Measurements from ENCODE around the gene RLF. TPM values are rescaled to one million over a fixed set of nuclear protein-coding genes. Genes with fewer than 3 reads are reported as not detected.

The RLF gene
- polyA plus RNA-seq, 1 donor (not counting 4 experiments of a cell fraction or from before 2014, with no cell fraction given) = 10.7 TPM

DNA sequence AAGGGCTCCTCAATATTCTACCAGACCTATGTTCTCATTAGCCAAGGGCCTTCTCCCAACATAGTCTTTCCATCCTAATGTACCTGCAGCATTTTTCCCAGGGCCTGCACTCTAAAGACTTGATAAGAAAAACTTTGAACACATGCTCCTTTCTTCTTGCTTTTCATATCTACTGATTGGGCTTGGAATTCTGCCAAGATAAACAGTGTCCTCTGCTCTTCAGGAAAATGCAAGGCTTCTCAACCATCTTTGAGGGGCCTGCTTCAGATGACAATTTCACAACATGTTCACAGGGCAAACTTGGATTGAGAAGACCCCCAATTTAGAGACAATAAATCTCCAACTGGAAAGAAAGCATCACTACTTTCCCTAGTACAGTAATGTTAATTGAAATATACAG, 38.3 kb upstream of the RLF start:
- Histone ChIP-seq H3K9ac (ENCODE audit: control insufficient read depth, extremely low read depth, insufficient read depth, low read length) (no peak overlapping the region), H2AFZ (ENCODE audit: control insufficient read depth, low read length) (no peak overlapping the region), H3K36me3 (ENCODE audit: control insufficient read depth in 2 of 2, extremely low read depth in 1 of 2, insufficient read depth in 2 of 2, low read length in 2 of 2) (no peaks in the 10 kb centered on the region), H3K9me1 (ENCODE audit: control insufficient read depth, extremely low read depth, insufficient read depth, low read length) (no peaks in the 10 kb centered on the region), H3K27ac (ENCODE audit: control insufficient read depth, insufficient read depth, low read length) (no peak overlapping the region), H3K79me2 (ENCODE audit: control insufficient read depth, insufficient read depth, low read length) (no peaks in the 10 kb centered on the region), H3K4me1 (ENCODE audit: control insufficient read depth, extremely low read depth, insufficient read depth, low read length) (no peaks in the 10 kb centered on the region), H3K27me3 (ENCODE audit: control insufficient read depth, extremely low read depth, insufficient read depth, low read length) (no peaks in the 10 kb centered on the region), H3K4me3 (ENCODE audit: control insufficient read depth in 2 of 3, extremely low read depth in 1 of 3, insufficient read depth in 2 of 3, low read depth in 1 of 3, low read length in 3 of 3) (no peak overlapping the region), H3K9me3 (ENCODE audit: control insufficient read depth, low read depth, low read length) (no peaks in the 10 kb centered on the region), H4K20me1 (ENCODE audit: control insufficient read depth, extremely low read depth, insufficient read depth, low read length) (no peaks in the 10 kb centered on the region), H3K4me2 (ENCODE audit: control insufficient read depth, extremely low read depth, insufficient read depth, low read depth, low read length) (no peak overlapping the region)
- no peak for FAIRE-seq
- dilution Hi-C loops (cut with MboI; ENCODE audit: extremely low pct_ligation_motif_present, low sequenced_read_pairs) = no loop called here
- no peak for DNase-seq (ENCODE audit: low read depth, low spot score)
- no peak for TF ChIP-seq CTCF (optimal IDR thresholded peaks at IDR 0.05 in 1 of 3, IDR thresholded peaks at IDR 0.05 in 1 of 3, conservative IDR thresholded peaks at IDR 0.05 in 1 of 3; ENCODE audit: extremely low read depth in 1 of 3, insufficient read depth in 2 of 3, low read length in 3 of 3)

DNA sequence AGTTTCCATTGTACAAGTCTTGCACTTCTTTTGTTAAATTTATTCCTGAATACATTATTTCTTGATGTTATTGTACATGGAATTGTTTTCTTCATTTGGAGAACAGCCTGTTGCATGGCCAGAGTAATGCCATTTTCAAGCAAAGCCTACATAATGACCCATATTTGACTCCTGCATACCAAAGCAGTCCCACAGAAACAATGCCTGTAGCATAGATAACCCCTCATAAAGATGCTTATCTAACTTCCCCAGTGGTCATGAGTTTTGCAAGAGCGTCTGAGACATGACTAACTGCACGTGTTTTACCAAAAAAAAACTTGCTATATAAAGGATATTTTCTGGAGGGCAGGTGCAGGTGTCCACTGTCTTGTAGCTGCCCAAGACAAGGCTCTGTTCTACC, 30.3 kb upstream of the RLF start:
- Histone ChIP-seq H3K9me3 (ENCODE audit: control insufficient read depth, low read depth, low read length) (no peaks in the 10 kb centered on the region), H3K4me3 (ENCODE audit: control insufficient read depth in 2 of 3, extremely low read depth in 1 of 3, insufficient read depth in 2 of 3, low read depth in 1 of 3, low read length in 3 of 3) (no peak overlapping the region), H3K27me3 (ENCODE audit: control insufficient read depth, extremely low read depth, insufficient read depth, low read length) (no peaks in the 10 kb centered on the region), H3K9me1 (ENCODE audit: control insufficient read depth, extremely low read depth, insufficient read depth, low read length) (no peaks in the 10 kb centered on the region), H2AFZ (ENCODE audit: control insufficient read depth, low read length) (no peak overlapping the region), H3K79me2 (ENCODE audit: control insufficient read depth, insufficient read depth, low read length) (no peaks in the 10 kb centered on the region), H4K20me1 (ENCODE audit: control insufficient read depth, extremely low read depth, insufficient read depth, low read length) (no peaks in the 10 kb centered on the region), H3K27ac (ENCODE audit: control insufficient read depth, insufficient read depth, low read length) (no peak overlapping the region), H3K36me3 (ENCODE audit: control insufficient read depth in 2 of 2, extremely low read depth in 1 of 2, insufficient read depth in 2 of 2, low read length in 2 of 2) (no peaks in the 10 kb centered on the region), H3K9ac (ENCODE audit: control insufficient read depth, extremely low read depth, insufficient read depth, low read length) (no peak overlapping the region), H3K4me1 (ENCODE audit: control insufficient read depth, extremely low read depth, insufficient read depth, low read length) (no peaks in the 10 kb centered on the region), H3K4me2 (ENCODE audit: control insufficient read depth, extremely low read depth, insufficient read depth, low read depth, low read length) (no peak overlapping the region)
- dilution Hi-C loops (cut with MboI; ENCODE audit: extremely low pct_ligation_motif_present, low sequenced_read_pairs) = no loop called here
- FAIRE-seq = no peak
- no peak for DNase-seq (ENCODE audit: low read depth, low spot score)
- TF ChIP-seq CTCF (optimal IDR thresholded peaks at IDR 0.05 in 1 of 3, IDR thresholded peaks at IDR 0.05 in 1 of 3, conservative IDR thresholded peaks at IDR 0.05 in 1 of 3; ENCODE audit: extremely low read depth in 1 of 3, insufficient read depth in 2 of 3, low read length in 3 of 3) = no peak
- TF ChIP-seq EZH2 (IDR thresholded peaks at IDR 0.05; ENCODE audit: low read length) = no peak
